GM23338 (cell line): ENCODE data around the gene CCDC187. TPM values are rescaled to one million over a fixed set of nuclear protein-coding genes. Genes with fewer than 3 reads are reported as not detected.

Source experiments
- ATAC-seq: fragments of 200-7000 bp; cut with Tn5 transposase; 3 replicates; pipeline ENCODE4 v1.9.1; 2020
- DNase-seq: peaks from one replicate; pipeline ENCODE4 v3.0.0-alpha.2; 2015; ENCODE audit warnings: low spot score
- H2AFZ ChIP-seq: fragments of 200-600 bp; sonication (generic); 2 replicates; pipeline ENCODE4 v1.8.0; 2016; ENCODE audit warnings: antibody characterized with exemption, mild to moderate bottlenecking, moderate library complexity
- H3F3A ChIP-seq: fragments of 200-600 bp; sonication (generic); replicated peaks from 2 replicates; pipeline ENCODE4 v1.8.0; 2017; ENCODE audit warnings: antibody characterized with exemption, mixed run types, low read depth
- H3K27ac ChIP-seq: fragments of 200-600 bp; sonication (generic); 2 replicates; pipeline ENCODE4 v1.6.1; 2016; ENCODE audit warnings: low read depth
- H3K27me3 ChIP-seq: fragments of 200-600 bp; sonication (generic); 2 replicates; pipeline ENCODE4 v1.8.0; 2016; ENCODE audit warnings: mild to moderate bottlenecking, mixed run types, moderate library complexity; ENCODE audit not compliant: insufficient read depth
- H3K36me3 ChIP-seq: fragments of 200-600 bp; sonication (generic); 2 replicates; pipeline ENCODE4 v1.8.0; 2016; ENCODE audit warnings: mild to moderate bottlenecking; ENCODE audit not compliant: insufficient read depth
- H3K4me1 ChIP-seq: fragments of 200-600 bp; sonication (generic); 2 replicates; pipeline ENCODE4 v1.8.0; 2016; ENCODE audit warnings: mild to moderate bottlenecking, moderate library complexity; ENCODE audit not compliant: insufficient read depth
- H3K4me2 ChIP-seq: fragments of 200-600 bp; sonication (generic); 2 replicates; pipeline ENCODE4 v1.7.1; 2017; ENCODE audit warnings: mixed run types
- H3K4me3 ChIP-seq: fragments of 200-600 bp; sonication (generic); 2 replicates; pipeline ENCODE4 v1.6.1; 2016; ENCODE audit warnings: mixed run types
- H3K79me2 ChIP-seq: fragments of 200-600 bp; sonication (generic); replicated peaks from 2 replicates; pipeline ENCODE4 v1.8.0; 2017; ENCODE audit warnings: mild to moderate bottlenecking; ENCODE audit not compliant: insufficient read depth
- H3K9me2 ChIP-seq: fragments of 200-600 bp; sonication (generic); 2 replicates; pipeline ENCODE4 v1.8.0; 2017; ENCODE audit not compliant: insufficient read depth
- H4K20me1 ChIP-seq: fragments of 200-600 bp; sonication (generic); replicated peaks from 2 replicates; pipeline ENCODE4 v1.8.0; 2017; ENCODE audit warnings: mild to moderate bottlenecking; ENCODE audit not compliant: insufficient read depth
- H3K27ac Mint-ChIP-seq: 2 replicates; pipeline ENCODE4 v1.8.0; 2020; ENCODE audit warnings: inconsistent platforms, mild to moderate bottlenecking, moderate library complexity, mixed read lengths
- H3K27me3 Mint-ChIP-seq: 3 replicates; pipeline ENCODE4 v1.8.0; 2022; ENCODE audit warnings: low read depth, mild to moderate bottlenecking, moderate library complexity, mixed read lengths, inconsistent platforms; ENCODE audit not compliant: insufficient read depth, poor library complexity
- H3K36me3 Mint-ChIP-seq: 3 replicates; pipeline ENCODE4 v1.8.0; 2021; ENCODE audit warnings: low read depth, mild to moderate bottlenecking, inconsistent platforms, moderate library complexity, mixed read lengths
- H3K4me1 Mint-ChIP-seq: 3 replicates; pipeline ENCODE4 v1.8.0; 2020; ENCODE audit warnings: mild to moderate bottlenecking, inconsistent platforms, mixed read lengths
- H3K4me3 Mint-ChIP-seq: 3 replicates; pipeline ENCODE4 v1.8.0; 2021; ENCODE audit warnings: moderate library complexity, mild to moderate bottlenecking, inconsistent platforms, mixed read lengths
- H3K9me3 Mint-ChIP-seq: 3 replicates; pipeline ENCODE4 v1.8.0; 2020; ENCODE audit warnings: moderate library complexity, mild to moderate bottlenecking, inconsistent platforms, mixed read lengths
- CREB1 ChIP-seq: fragments of 250-450 bp; sonication (Bioruptor Pico); IDR thresholded peaks from 2 replicates; pipeline ENCODE4 v1.5.0; 2020; ENCODE audit warnings: low read depth, mild to moderate bottlenecking, moderate library complexity
- ETS1 ChIP-seq: IDR thresholded peaks from 2 replicates; pipeline ENCODE4 v1.6.1; 2016; ENCODE audit warnings: antibody characterized with exemption
- EZH2 ChIP-seq: fragments of 200-600 bp; sonication (generic); IDR thresholded peaks from one replicate; pipeline ENCODE4 v1.8.0; 2017; ENCODE audit warnings: antibody characterized with exemption, mild to moderate bottlenecking, low read depth; ENCODE audit not compliant: unreplicated experiment
- JUNB ChIP-seq: IDR thresholded peaks from one replicate; pipeline ENCODE4 v1.6.1; 2016; ENCODE audit warnings: antibody characterized with exemption; ENCODE audit not compliant: unreplicated experiment
- NANOG ChIP-seq: IDR thresholded peaks from 2 replicates; pipeline ENCODE4 v1.6.1; 2016; ENCODE audit warnings: antibody characterized with exemption, borderline replicate concordance
- REST ChIP-seq: IDR thresholded peaks from one replicate; pipeline ENCODE4 v1.6.1; 2018; ENCODE audit warnings: antibody characterized with exemption; ENCODE audit not compliant: unreplicated experiment
- polyA plus RNA-seq: library from polyadenylated mRNA; unstranded; fragments of >200 nt; fragmentation: Nextera tagmentation; extraction: Ambion mirVana; gene quantifications from 2 replicates; pipeline ENCODE4 v1.2.1, GENCODE V29; 2016
- total RNA-seq: library from RNA; depleted of rRNA; stranded (reverse); fragments of >200 nt; shearing (Covaris generic); gene quantifications from 2 replicates; pipeline ENCODE4 v1.2.3, GENCODE V29; 2014
- TF ChIP-seq, protein P1 (sequence below), 2 experiments: fragments of 200-600 bp in 1 of 2; sonication (generic) in 1 of 2; conservative IDR thresholded peaks; 2 replicates each; pipeline versions ENCODE4 v1.5.1 to v1.6.1; 2016 to 2017; ENCODE audit warnings: antibody characterized with exemption in 2 of 2, low read depth in 2 of 2, mild to moderate bottlenecking in 2 of 2, moderate library complexity in 1 of 2
- TF ChIP-seq, protein P2 (sequence below): fragments of 250-450 bp; sonication (Bioruptor Pico); IDR thresholded peaks from 2 replicates; pipeline ENCODE4 v1.5.0; 2020; ENCODE audit warnings: mild to moderate bottlenecking, moderate library complexity

The CCDC187 gene
- total and polyA plus RNA-seq, 2 experiments from 2014 or later, result 0.14 TPM; not detected in 1

GRCh38 chr9:136248951-136249876 lies 54.7 kb downstream of the CCDC187 start:
- Histone ChIP-seq H3K27me3 (0 out of 2 replicates have a peak, but pooled peaks cover 8% of the 10 kb centered on the region), H3K79me2 (peaks cover 8% of the 10 kb centered on the region), H3K4me3 (no peak overlapping the region), H4K20me1 (peaks cover 7% of the 10 kb centered on the region), H3K27ac (no peak overlapping the region), H3F3A (0 out of 2 replicates have a peak, but pooled peaks cover 3% of the 10 kb centered on the region), H3K36me3 (no peaks in the 10 kb centered on the region), H3K4me2 (no peak overlapping the region), H3K4me1 (peaks cover 7% of the 10 kb centered on the region), H3K9me2 (no peaks in the 10 kb centered on the region), H2AFZ (no peak overlapping the region)
- Mint-ChIP-seq H3K9me3 (no peaks in the 10 kb centered on the region), H3K4me1 (peaks cover 24% of the 10 kb centered on the region), H3K27ac (no peak overlapping the region), H3K27me3 (peaks cover 21% of the 10 kb centered on the region), H3K36me3 (no peaks in the 10 kb centered on the region), H3K4me3 (no peak overlapping the region)
- ATAC-seq (no peak), DNase-seq (no peak)
- TF ChIP-seq NANOG (no peak), JUNB (no peak), ETS1 (no peak), CREB1 (CRISPR knock-in tag) (no peak), REST (no peak), EZH2 (no peak)
- TF ChIP-seq, protein P1, sequence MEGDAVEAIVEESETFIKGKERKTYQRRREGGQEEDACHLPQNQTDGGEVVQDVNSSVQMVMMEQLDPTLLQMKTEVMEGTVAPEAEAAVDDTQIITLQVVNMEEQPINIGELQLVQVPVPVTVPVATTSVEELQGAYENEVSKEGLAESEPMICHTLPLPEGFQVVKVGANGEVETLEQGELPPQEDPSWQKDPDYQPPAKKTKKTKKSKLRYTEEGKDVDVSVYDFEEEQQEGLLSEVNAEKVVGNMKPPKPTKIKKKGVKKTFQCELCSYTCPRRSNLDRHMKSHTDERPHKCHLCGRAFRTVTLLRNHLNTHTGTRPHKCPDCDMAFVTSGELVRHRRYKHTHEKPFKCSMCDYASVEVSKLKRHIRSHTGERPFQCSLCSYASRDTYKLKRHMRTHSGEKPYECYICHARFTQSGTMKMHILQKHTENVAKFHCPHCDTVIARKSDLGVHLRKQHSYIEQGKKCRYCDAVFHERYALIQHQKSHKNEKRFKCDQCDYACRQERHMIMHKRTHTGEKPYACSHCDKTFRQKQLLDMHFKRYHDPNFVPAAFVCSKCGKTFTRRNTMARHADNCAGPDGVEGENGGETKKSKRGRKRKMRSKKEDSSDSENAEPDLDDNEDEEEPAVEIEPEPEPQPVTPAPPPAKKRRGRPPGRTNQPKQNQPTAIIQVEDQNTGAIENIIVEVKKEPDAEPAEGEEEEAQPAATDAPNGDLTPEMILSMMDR (conservative IDR thresholded peaks at IDR 0.05; ENCODE audit: low read depth in 2 of 2), result no peak
- TF ChIP-seq, protein P2, sequence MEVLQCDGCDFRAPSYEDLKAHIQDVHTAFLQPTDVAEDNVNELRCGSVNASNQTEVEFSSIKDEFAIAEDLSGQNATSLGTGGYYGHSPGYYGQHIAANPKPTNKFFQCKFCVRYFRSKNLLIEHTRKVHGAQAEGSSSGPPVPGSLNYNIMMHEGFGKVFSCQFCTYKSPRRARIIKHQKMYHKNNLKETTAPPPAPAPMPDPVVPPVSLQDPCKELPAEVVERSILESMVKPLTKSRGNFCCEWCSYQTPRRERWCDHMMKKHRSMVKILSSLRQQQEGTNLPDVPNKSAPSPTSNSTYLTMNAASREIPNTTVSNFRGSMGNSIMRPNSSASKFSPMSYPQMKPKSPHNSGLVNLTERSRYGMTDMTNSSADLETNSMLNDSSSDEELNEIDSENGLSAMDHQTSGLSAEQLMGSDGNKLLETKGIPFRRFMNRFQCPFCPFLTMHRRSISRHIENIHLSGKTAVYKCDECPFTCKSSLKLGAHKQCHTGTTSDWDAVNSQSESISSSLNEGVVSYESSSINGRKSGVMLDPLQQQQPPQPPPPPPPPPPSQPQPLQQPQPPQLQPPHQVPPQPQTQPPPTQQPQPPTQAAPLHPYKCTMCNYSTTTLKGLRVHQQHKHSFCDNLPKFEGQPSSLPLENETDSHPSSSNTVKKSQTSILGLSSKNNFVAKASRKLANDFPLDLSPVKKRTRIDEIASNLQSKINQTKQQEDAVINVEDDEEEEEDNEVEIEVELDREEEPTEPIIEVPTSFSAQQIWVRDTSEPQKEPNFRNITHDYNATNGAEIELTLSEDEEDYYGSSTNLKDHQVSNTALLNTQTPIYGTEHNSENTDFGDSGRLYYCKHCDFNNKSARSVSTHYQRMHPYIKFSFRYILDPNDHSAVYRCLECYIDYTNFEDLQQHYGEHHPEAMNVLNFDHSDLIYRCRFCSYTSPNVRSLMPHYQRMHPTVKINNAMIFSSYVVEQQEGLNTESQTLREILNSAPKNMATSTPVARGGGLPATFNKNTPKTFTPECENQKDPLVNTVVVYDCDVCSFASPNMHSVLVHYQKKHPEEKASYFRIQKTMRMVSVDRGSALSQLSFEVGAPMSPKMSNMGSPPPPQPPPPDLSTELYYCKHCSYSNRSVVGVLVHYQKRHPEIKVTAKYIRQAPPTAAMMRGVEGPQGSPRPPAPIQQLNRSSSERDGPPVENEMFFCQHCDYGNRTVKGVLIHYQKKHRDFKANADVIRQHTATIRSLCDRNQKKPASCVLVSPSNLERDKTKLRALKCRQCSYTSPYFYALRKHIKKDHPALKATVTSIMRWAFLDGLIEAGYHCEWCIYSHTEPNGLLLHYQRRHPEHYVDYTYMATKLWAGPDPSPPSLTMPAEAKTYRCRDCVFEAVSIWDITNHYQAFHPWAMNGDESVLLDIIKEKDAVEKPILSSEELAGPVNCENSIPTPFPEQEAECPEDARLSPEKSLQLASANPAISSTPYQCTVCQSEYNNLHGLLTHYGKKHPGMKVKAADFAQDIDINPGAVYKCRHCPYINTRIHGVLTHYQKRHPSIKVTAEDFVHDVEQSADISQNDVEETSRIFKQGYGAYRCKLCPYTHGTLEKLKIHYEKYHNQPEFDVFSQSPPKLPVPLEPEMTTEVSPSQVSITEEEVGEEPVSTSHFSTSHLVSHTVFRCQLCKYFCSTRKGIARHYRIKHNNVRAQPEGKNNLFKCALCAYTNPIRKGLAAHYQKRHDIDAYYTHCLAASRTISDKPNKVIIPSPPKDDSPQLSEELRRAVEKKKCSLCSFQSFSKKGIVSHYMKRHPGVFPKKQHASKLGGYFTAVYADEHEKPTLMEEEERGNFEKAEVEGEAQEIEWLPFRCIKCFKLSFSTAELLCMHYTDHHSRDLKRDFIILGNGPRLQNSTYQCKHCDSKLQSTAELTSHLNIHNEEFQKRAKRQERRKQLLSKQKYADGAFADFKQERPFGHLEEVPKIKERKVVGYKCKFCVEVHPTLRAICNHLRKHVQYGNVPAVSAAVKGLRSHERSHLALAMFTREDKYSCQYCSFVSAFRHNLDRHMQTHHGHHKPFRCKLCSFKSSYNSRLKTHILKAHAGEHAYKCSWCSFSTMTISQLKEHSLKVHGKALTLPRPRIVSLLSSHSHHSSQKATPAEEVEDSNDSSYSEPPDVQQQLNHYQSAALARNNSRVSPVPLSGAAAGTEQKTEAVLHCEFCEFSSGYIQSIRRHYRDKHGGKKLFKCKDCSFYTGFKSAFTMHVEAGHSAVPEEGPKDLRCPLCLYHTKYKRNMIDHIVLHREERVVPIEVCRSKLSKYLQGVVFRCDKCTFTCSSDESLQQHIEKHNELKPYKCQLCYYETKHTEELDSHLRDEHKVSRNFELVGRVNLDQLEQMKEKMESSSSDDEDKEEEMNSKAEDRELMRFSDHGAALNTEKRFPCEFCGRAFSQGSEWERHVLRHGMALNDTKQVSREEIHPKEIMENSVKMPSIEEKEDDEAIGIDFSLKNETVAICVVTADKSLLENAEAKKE (CRISPR knock-in tag), result no peak
